Measurements from ENCODE around the gene FRYL.

DNA sequence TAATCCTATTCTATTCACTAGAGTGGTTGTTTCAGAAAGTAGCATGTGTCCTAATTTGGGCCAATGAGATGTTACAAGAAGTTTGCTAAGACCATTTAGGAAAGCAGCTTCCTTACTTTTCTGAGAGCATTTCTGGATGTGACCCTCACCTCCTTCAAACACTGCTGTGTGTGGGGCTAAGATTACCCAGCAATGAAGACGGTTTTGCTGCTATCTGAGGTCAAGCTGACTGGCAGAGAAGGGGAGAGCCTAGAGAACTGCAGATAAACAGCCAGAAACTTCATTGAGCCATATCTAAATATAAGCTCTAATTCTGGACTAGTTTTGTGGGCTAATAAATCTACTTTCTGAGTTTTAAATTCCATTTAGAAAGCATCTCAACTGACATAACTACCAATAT is 253.7 kb downstream of the FRYL start:
- TF ChIP-seq POLR2A (IDR thresholded peaks at IDR 0.05) = no peak
- TF ChIP-seq, protein P1, sequence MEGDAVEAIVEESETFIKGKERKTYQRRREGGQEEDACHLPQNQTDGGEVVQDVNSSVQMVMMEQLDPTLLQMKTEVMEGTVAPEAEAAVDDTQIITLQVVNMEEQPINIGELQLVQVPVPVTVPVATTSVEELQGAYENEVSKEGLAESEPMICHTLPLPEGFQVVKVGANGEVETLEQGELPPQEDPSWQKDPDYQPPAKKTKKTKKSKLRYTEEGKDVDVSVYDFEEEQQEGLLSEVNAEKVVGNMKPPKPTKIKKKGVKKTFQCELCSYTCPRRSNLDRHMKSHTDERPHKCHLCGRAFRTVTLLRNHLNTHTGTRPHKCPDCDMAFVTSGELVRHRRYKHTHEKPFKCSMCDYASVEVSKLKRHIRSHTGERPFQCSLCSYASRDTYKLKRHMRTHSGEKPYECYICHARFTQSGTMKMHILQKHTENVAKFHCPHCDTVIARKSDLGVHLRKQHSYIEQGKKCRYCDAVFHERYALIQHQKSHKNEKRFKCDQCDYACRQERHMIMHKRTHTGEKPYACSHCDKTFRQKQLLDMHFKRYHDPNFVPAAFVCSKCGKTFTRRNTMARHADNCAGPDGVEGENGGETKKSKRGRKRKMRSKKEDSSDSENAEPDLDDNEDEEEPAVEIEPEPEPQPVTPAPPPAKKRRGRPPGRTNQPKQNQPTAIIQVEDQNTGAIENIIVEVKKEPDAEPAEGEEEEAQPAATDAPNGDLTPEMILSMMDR (IDR thresholded peaks at IDR 0.05 in 4 of 5, conservative IDR thresholded peaks at IDR 0.05 in 1 of 5) = no peak
